Astrocyte of the spinal cord (primary cell): ENCODE measurements around the gene UNC5B.
"Not testable (repeated sequence)": the region's sequence is repeated elsewhere in the genome, so short reads cannot be mapped to it uniquely, and the experiment has no call there.

Source experiments
- DNase-seq: peaks from one replicate; pipeline ENCODE4 v3.0.0; 2011; ENCODE audit warnings: low read depth, low spot score
- H3K4me3 ChIP-seq: 2 replicates; pipeline ENCODE4 v1.5.1; 2011; ENCODE audit warnings: low read depth, mild to moderate bottlenecking, low read length, moderate library complexity
- CTCF ChIP-seq: IDR thresholded peaks from 2 replicates; pipeline ENCODE4 v1.5.1; 2012; ENCODE audit warnings: low read depth, mild to moderate bottlenecking, low read length, inconsistent platforms
- in situ Hi-C: cut with HindIII; loops from 2 replicates; pipeline ENCODE4 v1.10.0; 2017; ENCODE audit warnings: low sequenced_read_pairs

The UNC5B gene

GRCh38 chr10:71270301-71271220 lies 58.2 kb downstream of the UNC5B start:
- peak; percentile 86 for TF ChIP-seq CTCF
- DNase-seq: peak; percentile 80
- in situ Hi-C loops: no loop called here
- H3K4me3 ChIP-seq: no peak overlapping the region

GRCh38 chr10:71271662-71272055 lies 59.3 kb downstream of the UNC5B start:
- in situ Hi-C loops: no loop called here
- no peak for DNase-seq
- no peak overlapping the region for H3K4me3 ChIP-seq
- no peak for TF ChIP-seq CTCF

GRCh38 chr10:71272056-71272771 lies 59.8 kb downstream of the UNC5B start:
- peak; percentile 67 for DNase-seq
- no peak for TF ChIP-seq CTCF
- in situ Hi-C loops: no loop called here

GRCh38 chr10:71272974-71273373 lies 60.6 kb downstream of the UNC5B start:
- DNase-seq, in situ Hi-C loops, H3K4me3 ChIP-seq: not testable (repeated sequence)

More at GRCh38 chr10:71272056-71272771, 59.8 kb downstream of the UNC5B start:
- H3K4me3 ChIP-seq: no peak overlapping the region

- H3K4me3 ChIP-seq: no peak overlapping the region
- DNase-seq: no peak
- in situ Hi-C loops: no loop called here
Measured at GRCh38 chr10:71273506-71273905, 61.1 kb downstream of the UNC5B start.

GRCh38 chr10:71274901-71275796 lies 62.8 kb downstream of the UNC5B start:
- in situ Hi-C loops: no loop called here

More at GRCh38 chr10:71273506-71273905, 61.1 kb downstream of the UNC5B start:
- no peak for TF ChIP-seq CTCF

More at GRCh38 chr10:71274901-71275796, 62.8 kb downstream of the UNC5B start:
- peak; percentile 59 for DNase-seq
- TF ChIP-seq CTCF: no peak
- H3K4me3 ChIP-seq: no peak overlapping the region
